Stimulated activated CD4-positive, alpha-beta T cell treated with anti-CD3 and anti-CD28 coated beads, Interleukin-12 subunit alpha, Interleukin-12 subunit beta, amount 100 ng/mL, for 4 hours (primary cell): ENCODE data around the gene TMEM240.
A peak's percentile ranks its signal among the peaks of the same experiment; 100 is the strongest.
"Not testable (repeated sequence)": the region's sequence is repeated elsewhere in the genome, so short reads cannot be mapped to it uniquely, and the experiment has no call there.

Source experiments
- DNase-seq: peaks from one replicate; pipeline ENCODE4 v3.0.0-alpha.2; 2020

The TMEM240 gene

GRCh38 chr1:1523226-1523625 lies 17.2 kb downstream of the TMEM240 start:
- DNase-seq, result not testable (repeated sequence)

GRCh38 chr1:1522536-1522935 lies 17.9 kb downstream of the TMEM240 start:
- not testable (repeated sequence) for DNase-seq

- no peak for DNase-seq
These were observed 19.1 kb downstream of the TMEM240 start for GRCh38 chr1:1521331-1521730.

- not testable (repeated sequence) for DNase-seq
These were observed 20.5 kb downstream of the TMEM240 start for GRCh38 chr1:1519805-1520505.

GRCh38 chr1:1518621-1519007 lies 21.8 kb downstream of the TMEM240 start:
- not testable (repeated sequence) for DNase-seq

- DNase-seq, result no peak
These were observed 22.3 kb downstream of the TMEM240 start for GRCh38 chr1:1517973-1518620.

DNA sequence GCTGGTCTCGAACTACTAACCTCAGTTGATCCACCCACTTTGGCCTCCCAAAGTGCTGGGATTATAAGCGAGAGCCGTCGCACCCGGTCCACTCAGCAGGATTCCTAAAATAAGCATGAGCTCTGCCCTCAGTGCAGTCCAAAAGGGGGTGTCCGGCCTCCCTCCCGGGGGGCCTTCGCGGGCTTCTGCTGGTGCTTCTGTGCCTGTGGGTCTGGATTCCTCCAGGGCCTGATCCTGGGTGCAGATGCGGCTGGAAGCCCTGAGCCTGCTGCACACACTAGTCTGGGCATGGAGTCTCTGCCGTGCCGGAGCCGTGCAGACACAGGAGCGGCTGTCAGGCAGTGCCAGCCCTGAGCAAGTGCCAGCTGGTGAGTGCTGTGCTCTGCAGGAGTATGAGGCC lies 23.5 kb downstream of the TMEM240 start:
- DNase-seq, result not testable (repeated sequence)

DNA sequence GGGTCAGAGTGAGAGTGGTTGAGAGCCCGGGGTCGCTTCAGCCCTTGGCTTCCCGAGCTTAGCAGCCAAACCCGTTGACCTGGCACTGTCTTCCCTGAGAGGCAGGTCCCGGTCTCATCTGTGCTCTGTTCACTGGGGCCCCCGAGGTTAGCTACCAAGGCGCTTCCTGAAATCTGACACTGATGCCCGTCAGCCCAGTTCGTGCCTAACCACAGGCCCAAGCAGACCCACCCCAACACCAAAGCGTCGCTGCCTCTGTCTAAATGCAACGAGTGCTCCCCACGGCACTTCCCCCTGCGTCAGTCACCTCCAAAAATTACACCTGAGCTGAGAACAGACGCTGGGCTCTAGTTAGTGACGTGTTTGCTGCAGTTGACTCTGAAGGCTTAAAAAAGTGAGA lies 26.0 kb downstream of the TMEM240 start:
- not testable (repeated sequence) for DNase-seq

DNA sequence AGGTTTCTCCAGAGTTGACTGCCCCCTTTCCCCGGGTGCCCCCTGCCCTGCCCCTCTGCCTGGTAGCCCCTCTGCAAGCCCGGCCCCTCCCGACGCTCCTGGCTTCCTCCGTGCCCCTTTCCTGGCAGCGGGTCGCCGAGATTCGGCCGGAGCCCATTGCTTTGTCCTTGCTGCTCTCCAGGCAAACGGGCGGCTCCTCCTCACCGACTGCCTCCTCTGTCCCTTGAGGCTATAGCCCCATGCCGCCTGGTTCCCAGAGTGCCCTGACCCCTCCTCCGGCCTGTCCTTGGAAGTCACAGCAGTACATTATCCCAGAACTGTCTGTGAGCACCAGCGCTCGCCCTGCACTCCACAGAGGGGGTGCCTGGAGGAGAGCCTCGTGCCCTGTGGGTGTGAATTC lies 26.7 kb downstream of the TMEM240 start:
- DNase-seq, result not testable (repeated sequence)

DNA sequence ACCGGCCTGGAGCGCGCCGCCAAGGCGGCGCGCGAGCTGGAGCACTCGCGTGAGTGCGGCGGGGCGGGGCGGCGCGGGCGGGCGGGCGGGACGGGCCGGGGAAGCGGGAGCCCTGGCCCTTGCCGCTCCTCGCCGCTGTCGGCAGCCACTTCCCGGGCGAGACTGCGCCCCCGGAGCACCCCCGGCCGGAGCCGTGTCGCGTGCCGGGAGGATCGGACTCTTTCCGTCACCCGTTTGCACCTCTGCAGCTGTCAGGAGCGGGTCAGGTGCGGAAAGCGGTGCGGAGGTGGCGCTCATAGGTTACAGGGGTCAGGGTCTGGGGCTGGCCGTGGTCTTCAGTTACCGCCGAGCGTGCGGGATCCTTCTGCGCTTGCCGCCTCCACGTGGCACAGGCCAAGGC lies 28.0 kb downstream of the TMEM240 start:
- not testable (repeated sequence) for DNase-seq

DNA sequence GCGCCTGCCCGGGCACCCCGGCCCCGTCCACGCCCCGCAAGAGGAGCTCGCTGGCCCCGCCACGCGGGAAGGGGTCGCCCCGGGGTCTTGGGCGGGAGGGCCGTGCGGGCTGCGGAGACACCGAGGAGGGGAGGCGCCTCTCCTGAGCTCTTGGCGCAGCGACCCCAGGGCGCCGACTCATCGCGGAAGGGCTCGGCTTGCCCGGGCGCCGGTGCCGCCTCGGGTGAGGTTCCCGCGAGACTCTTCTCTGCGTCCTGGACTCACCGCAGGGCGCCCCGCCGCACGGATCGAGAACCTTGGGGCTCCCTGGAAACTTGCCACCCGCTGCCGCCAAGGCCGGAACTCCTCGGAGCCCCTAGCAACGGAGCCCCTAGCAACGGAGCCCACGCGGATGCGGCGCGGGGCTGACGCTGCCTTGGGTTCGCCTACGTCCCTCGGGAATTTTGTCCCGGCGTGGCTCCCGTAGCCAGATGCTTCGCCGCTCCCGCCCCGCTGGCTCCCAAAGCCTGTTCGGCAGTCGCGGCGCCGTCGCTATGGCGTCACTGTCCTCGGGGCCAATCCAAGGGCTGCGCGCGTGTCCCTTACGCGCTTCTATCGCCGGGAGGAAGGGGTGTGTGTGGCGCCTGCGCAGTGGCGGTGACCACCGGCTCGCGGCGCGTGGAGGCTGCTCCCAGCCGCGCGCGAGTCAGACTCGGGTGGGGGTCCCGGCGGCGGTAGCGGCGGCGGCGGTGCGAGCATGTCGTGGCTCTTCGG lies 28.7 kb downstream of the TMEM240 start, which contains the start of gene ATAD3A:
Gene ATAD3A (plus strand): TSS at position 630 of the 753 bp plus-strand sequence. CDS start 107 bp downstream, at position 737.
- DNase-seq, result peak; percentile 96

DNA sequence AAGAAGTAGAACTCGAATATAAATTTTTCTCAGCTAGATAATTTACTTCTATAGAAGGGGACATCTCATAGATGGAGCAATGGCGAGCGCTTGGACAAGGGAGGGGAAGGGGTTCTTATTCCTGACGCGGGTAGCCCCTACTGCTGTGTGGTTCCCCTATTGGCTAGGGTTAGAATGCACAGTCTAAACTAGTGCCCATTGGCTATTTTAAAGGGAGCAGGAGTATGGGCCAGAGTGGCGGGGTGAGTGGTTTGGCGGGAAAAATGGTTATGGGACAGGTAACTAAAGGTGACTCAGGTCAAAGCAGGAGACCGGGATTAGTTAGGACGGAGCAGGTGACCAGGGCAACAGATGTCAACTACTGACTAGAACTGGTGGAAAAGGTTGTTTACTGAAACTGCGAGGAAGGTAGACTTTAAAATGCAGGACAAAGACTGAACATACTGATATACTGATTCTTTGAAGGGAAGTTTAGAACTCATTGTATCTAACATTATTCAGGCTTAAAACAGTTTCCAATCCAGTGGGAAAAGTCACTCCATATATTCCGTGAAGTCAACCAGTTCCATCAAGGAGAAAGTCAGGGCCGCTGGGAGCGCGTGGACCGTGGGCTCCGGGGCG lies 29.4 kb downstream of the TMEM240 start:
- DNase-seq, result no peak

GRCh38 chr1:1509465-1509850 lies 31.0 kb downstream of the TMEM240 start:
- not testable (repeated sequence) for DNase-seq

DNA sequence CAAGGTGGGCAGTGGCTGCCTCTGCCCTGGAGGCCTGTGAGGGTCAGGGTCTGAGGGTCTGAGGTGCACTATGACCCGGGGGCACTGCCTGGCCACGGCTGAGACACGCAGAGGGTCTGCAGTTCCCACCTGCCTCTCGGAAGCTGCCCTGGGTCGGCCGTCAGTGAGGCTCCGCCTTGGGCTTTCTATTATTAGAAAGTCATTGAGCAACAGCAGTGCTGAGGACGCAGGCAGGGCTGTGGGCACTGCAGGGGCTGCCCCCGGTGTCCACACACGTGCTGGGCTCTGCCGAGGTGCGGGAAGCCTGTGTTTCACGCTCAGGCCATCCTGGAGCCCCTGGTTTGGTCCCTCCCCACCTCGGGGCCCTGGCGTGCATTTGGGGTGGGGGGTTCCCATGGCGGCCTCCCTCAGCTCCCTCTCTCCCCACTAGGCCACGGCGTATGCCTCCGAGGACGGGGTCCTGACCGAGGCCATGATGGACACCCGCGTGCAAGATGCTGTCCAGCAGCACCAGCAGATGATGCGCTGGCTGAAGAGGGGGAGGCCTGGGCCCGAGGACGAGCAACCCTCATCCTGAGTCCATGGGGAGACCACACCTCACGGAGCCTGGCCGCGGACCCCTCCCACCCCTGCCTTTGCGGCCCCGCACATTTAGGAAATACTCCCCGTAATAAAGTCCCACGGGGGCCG lies 31.5 kb downstream of the TMEM240 start:
- DNase-seq, result not testable (repeated sequence)

DNA sequence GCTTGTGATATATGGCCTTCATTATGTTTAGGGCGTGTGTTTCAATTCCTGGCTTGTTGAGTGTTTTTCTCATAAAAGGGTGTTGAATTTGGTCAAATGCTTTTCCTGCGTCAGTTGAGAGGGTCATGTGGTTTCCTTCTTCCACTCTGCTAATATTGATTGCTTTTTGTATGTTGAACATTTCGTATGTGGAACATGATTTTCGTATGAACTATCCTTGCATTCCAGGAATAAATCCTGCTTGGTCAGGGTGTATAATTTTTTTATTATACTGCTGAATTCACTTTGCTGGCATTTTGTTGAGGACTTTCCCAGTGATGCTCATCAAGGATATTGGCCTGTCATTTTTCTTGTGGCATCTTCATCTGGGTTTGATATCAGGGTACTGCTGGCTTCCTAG lies 33.1 kb downstream of the TMEM240 start:
- DNase-seq, result no peak

DNA sequence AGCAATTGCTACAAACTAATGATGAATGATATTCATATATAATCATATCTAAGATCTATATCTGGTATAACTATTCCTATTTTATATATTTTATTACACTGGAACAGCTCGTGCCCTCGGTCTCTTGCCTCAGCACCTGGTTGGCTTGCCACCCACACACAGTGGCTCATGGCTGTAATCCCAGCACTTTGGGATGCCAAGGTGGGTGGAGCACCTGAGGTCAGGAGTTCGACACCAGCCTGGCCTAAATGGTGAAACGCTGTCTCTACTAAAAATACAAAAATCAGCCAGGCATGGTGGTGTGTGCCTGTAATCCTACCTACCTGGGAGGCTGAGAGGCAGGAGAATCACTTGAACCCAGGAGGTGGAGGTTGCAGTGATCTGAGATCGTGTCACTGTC lies 34.6 kb downstream of the TMEM240 start:
- not testable (repeated sequence) for DNase-seq

DNA sequence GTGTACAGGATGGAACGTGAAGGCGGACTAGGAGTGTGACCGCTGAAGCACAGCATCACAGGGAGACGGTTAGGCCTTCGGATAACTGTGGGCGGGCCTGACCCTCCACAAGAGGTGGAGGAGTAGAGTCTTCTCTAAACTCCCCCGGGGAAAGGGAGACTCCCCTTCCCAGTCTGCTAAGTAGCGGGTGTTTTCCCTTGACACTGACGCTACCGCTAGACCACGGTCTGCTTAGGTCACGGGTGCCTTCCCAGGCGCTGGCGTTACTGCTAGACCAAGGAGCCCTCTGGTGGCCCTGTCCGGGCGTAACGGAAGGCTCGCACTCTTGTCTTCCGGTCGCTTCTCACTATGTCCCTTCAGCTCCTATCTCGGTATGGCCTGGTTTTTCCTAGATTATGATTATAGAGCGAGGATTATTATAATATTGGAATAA lies 35.0 kb downstream of the TMEM240 start:
- DNase-seq, result not testable (repeated sequence)

- peak; percentile 60 for DNase-seq
These were observed 35.6 kb downstream of the TMEM240 start for GRCh38 chr1:1504777-1505365.

DNA sequence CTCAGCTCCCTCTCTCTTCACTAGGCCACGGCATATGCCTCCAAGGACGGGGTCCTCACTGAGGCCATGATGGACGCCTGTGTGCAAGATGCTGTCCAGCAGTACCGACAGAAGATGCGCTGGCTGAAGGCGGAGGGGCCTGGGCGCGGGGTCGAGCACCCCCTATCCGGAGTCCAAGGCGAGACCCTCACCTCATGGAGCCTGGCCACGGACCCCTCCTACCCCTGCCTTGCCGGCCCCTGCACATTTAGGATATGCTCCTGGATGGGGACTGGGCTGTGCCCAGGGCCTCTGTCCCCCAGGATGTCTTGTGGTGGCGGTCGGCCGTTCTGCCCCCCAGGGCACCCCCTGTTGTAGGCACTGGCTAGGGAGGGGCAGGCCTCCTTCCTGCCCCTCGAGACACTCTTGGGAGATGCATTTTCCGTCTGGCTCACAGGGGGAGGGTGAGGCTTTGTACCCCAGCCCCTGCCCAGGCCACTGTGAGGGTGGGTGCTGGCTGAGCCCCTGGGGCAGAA lies 44.9 kb downstream of the TMEM240 start:
- DNase-seq, result not testable (repeated sequence)

DNA sequence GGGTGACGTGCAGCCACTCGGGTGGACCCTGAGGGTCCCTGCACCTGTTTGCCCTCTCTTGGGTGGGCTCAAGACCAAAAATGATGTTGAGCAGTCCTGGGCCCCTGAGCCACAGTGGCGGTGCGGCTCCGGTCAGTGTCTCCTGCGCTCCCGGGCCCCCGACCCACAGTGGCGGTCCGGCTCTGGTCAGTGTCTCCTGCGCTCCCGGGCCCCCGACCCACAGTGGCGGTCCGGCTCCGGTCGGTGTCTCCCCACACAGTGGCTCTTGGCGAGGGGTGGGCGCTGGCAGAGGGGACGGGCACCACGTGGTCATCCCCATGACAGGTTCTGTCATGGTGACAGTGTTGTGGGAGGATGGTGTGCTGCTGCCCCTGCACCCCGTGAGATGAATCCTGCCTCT lies 46.1 kb downstream of the TMEM240 start:
- not testable (repeated sequence) for DNase-seq

GRCh38 chr1:1491601-1492000 lies 48.8 kb downstream of the TMEM240 start:
- DNase-seq, result no peak
